ENCODE results near the gene NMB.

The NMB gene

GRCh38 chr15:84653910-84654688 lies 3.9 kb downstream of the NMB start, which contains the start of gene WDR73:
Gene WDR73 (minus strand): TSS chr15:84654283. CDS start chr15:84654274, 9 bp downstream.
- POLR2A ChIA-PET: interaction anchor here (0.7 to 1.8 kb wide), 10 partner anchors 11 to 274 kb away, joined by 3 to 7 read pairs (median 4); partner anchors contain the start of gene SEC11A
- peak; percentile 61 for DNase-seq (ENCODE audit: low read depth, low spot score)
- H3K4me3 ChIP-seq (ENCODE audit: low read depth, low read length): peak within 1 kb of the TSS; percentile 98
- no peak for TF ChIP-seq CTCF (IDR thresholded peaks at IDR 0.05; ENCODE audit: insufficient read depth, low read length, missing control alignments)
- CTCF ChIA-PET: interaction anchor here (0.7 to 3.0 kb wide), 17 partner anchors 12 to 301 kb away, joined by 3 to 10 read pairs (median 3); partner anchors contain the start of gene ZNF592

GRCh38 chr15:84653584-84653909 lies 4.5 kb downstream of the NMB start:
- ChIA-PET CTCF (interaction anchor here (0.7 to 3.0 kb wide), 16 partner anchors 10 to 302 kb away, joined by 3 to 10 read pairs (median 3); partner anchors contain the start of gene ZNF592), POLR2A (interaction anchor here (0.8 to 1.8 kb wide), 8 partner anchors 11 to 275 kb away, joined by 3 to 7 read pairs (median 4); partner anchors contain the start of gene SEC11A)
- peak overlapping the region; percentile 98 for H3K4me3 ChIP-seq (ENCODE audit: low read depth, low read length)
- DNase-seq (ENCODE audit: low read depth, low spot score): no peak
- no peak for TF ChIP-seq CTCF (IDR thresholded peaks at IDR 0.05; ENCODE audit: insufficient read depth, low read length, missing control alignments)

DNA sequence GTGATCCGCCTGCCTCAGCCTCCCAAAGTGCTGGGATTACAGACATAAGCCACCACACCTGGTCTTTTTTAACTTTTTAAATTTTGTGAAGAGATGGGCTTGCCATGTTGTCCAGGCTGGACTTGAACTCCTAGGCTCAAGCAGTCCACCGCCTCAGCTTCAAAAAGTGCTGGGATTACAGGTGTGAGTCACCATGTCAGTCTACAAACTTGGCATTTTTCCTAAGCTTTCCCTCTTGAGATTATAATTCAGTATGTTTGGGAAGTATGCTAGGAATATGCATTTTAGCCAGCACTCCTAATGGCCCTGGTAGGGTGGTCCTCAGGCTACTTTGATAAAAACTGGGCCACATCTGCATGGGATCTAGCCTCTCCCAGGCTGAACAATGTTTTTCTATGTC lies 8.3 kb downstream of the NMB start:
- no peak overlapping the region for H3K4me3 ChIP-seq (ENCODE audit: low read depth, low read length)
- ChIA-PET POLR2A (interaction anchor here (0.8 to 1.5 kb wide), 2 partner anchors 9 kb away, joined by 3 read pairs; partner anchors contain the start of gene NMB), CTCF (interaction anchor here (0.6 to 1.5 kb wide), 3 partner anchors 9 to 282 kb away, joined by 3 to 4 read pairs (median 4); no protein-coding TSS in a partner anchor)
- no peak for TF ChIP-seq CTCF (IDR thresholded peaks at IDR 0.05; ENCODE audit: insufficient read depth, low read length, missing control alignments)
- no peak for DNase-seq (ENCODE audit: low read depth, low spot score)

DNA sequence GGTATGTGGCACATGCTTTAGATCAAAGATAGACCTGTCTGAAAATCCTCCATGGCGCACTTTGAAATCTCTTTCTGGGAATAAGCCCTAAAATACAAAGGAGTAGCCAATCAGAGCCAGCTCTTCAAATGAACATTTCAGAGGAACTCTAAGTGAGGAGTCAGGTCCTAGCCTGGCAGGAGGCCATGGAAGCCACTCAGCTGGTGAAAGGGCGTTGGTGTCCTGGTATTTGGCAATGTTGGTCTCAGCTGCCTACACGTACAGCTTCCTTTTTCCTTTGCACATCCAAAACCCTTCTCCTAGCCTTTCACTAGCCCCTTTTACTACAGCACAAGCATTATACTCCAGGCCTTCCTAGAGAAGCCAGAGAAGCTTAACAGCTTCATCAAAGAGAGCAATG lies 9.5 kb downstream of the NMB start:
- ChIA-PET CTCF (interaction anchor here (1.1 to 1.5 kb wide), 3 partner anchors 9 to 280 kb away, joined by 3 to 6 read pairs (median 4); no protein-coding TSS in a partner anchor), POLR2A (interaction anchor here (0.6 to 1.5 kb wide), 2 partner anchors 10 to 276 kb away, joined by 3 to 5 read pairs; partner anchors contain the start of gene NMB)
- H3K4me3 ChIP-seq (ENCODE audit: low read depth, low read length): no peak overlapping the region
- no peak for TF ChIP-seq CTCF (IDR thresholded peaks at IDR 0.05; ENCODE audit: insufficient read depth, low read length, missing control alignments)
- DNase-seq (ENCODE audit: low read depth, low spot score): no peak

DNA sequence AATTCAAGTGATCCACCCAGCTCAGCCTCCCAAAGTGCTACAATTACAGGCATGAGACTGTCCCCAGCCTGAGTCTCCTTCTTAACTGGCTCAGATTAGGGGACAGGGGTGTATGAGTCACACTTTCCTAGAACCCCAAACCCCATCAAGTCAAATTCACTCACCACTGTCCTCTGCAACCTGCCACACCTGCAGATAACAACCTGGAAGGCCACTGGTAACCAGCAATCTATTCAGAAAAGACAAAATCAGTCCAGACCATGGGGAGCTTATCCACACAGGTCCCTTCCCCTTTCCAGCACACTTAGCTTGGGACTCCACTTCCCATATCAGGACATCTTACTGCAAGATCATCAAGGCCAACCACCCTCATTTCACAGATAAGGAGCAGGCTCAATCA lies 10.3 kb downstream of the NMB start:
- POLR2A ChIA-PET: interaction anchor here (0.7 to 1.0 kb wide), 2 partner anchors 11 to 22 kb away, joined by 3 to 5 read pairs; no protein-coding TSS in a partner anchor
- TF ChIP-seq CTCF (IDR thresholded peaks at IDR 0.05; ENCODE audit: insufficient read depth, low read length, missing control alignments): no peak
- no peak for DNase-seq (ENCODE audit: low read depth, low spot score)
- CTCF ChIA-PET: no interaction called here
- no peak overlapping the region for H3K4me3 ChIP-seq (ENCODE audit: low read depth, low read length)

GRCh38 chr15:84645997-84646396 lies 12.0 kb downstream of the NMB start:
- no peak for TF ChIP-seq CTCF (IDR thresholded peaks at IDR 0.05; ENCODE audit: insufficient read depth, low read length, missing control alignments)
- ChIA-PET CTCF (interaction anchor here (0.9 kb wide), 1 partner anchor 10 kb away, joined by 3 read pairs; no protein-coding TSS in a partner anchor), POLR2A (no interaction called here)
- no peak for DNase-seq (ENCODE audit: low read depth, low spot score)
- H3K4me3 ChIP-seq (ENCODE audit: low read depth, low read length): no peak overlapping the region
